ENCODE data around the gene ZNF77.
A peak's percentile ranks its signal among the peaks of the same experiment; 100 is the strongest.
"Not testable (repeated sequence)": the region's sequence is repeated elsewhere in the genome, so short reads cannot be mapped to it uniquely, and the experiment has no call there.

ZNF77 gene

DNA sequence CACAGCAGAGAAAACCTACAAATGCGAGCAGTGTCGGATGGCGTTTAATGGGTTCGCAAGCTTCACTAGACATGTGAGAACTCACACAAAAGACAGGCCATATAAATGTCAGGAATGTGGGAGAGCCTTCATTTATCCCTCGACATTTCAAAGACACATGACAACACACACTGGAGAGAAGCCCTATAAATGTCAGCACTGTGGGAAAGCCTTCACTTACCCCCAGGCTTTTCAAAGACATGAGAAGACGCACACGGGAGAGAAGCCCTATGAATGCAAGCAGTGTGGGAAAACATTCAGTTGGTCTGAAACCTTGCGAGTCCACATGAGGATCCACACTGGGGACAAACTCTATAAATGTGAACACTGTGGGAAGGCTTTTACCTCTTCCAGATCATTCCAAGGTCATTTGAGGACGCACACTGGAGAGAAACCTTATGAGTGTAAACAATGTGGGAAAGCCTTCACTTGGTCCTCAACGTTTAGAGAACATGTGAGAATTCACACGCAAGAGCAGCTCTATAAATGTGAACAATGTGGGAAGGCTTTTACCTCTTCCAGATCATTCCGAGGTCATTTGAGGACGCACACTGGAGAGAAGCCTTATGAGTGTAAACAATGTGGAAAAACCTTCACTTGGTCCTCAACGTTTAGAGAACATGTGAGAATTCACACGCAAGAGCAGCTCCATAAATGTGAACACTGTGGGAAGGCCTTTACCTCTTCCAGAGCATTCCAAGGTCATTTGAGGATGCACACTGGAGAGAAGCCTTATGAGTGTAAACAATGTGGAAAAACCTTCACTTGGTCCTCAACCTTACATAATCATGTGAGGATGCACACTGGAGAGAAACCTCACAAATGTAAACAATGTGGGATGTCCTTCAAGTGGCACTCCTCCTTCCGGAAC is 27.2 kb downstream of the ZNF77 start:
- Mint-ChIP-seq H3K4me1 (no peaks in the 10 kb centered on the region), H3K27me3 (no peaks in the 10 kb centered on the region), H3K36me3 (peaks cover 29% of the 10 kb centered on the region), H3K4me3 (no peak overlapping the region), H3K27ac (no peak overlapping the region), H3K9me3 (peaks cover 7% of the 10 kb centered on the region)
- DNase-seq (ENCODE audit: low spot score in 2 of 2) (no peak), ATAC-seq (ENCODE audit: low read depth) (no peak)

DNA sequence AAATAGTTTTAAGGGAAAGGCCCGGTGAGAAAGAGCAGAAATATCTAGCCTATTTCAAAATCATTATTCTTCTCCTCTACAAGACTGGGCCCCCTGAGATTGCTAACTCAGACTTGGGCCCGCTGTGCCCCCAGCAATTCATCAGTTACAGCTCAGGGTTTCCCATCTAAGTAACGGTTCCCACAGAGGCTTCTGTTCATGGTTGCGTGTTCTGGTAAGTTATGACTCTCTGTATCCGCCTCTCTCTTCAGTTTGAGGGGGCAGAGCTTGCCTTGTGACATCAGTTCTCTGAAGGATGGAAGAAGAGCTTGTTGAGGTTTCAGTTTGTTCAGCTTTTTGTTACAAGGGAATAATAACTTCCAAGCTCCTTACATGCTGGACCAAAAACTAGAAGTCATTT is 32.5 kb downstream of the ZNF77 start:
- DNase-seq (ENCODE audit: low spot score in 2 of 2) (no peak), ATAC-seq (ENCODE audit: low read depth) (no peak)
- Mint-ChIP-seq H3K27me3 (no peaks in the 10 kb centered on the region), H3K36me3 (peaks cover 28% of the 10 kb centered on the region), H3K9me3 (peaks cover 8% of the 10 kb centered on the region), H3K4me1 (peaks cover 5% of the 10 kb centered on the region), H3K4me3 (no peak overlapping the region), H3K27ac (no peak overlapping the region)

DNA sequence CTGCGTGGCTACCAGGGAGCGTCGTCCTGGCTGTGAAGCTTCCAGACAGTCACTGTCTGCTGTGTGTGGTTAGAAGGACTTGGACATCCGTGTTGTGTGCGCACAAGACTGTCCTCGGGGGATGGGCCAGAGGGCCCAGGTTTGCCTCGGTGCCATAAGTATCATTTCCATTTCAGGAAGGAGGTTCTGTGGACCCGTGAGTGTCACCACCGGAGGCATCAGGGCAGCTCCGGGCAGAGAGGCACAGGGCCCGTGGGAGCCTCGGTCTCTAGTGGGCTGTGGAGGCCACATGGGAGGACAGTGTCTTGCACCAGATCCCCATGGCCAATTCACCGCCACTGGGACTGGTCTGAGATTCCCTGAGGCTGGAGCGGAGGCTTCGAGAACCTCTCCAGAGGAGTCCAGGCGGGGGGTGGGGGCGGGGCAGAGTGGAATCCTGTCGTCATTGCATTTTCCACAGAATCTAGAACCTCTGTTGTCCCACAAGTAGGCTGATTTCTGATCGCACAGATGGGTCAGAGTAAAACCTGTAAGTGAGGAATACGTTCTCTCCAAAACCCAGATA is 38.1 kb downstream of the ZNF77 start:
- no peaks in the 10 kb centered on the region for H3K27me3 Mint-ChIP-seq
- H3K9me3 Mint-ChIP-seq: peaks cover 1% of the 10 kb centered on the region
- H3K4me3 Mint-ChIP-seq: no peak overlapping the region
- peaks cover 9% of the 10 kb centered on the region for H3K36me3 Mint-ChIP-seq
- no peak for DNase-seq (ENCODE audit: low spot score in 2 of 2)
- no peak for ATAC-seq (ENCODE audit: low read depth)
- peaks cover 12% of the 10 kb centered on the region for H3K4me1 Mint-ChIP-seq
- no peak overlapping the region for H3K27ac Mint-ChIP-seq

GRCh38 chr19:2905918-2906519 is 38.8 kb downstream of the ZNF77 start:
- DNase-seq (ENCODE audit: low spot score in 2 of 2) (no peak), ATAC-seq (ENCODE audit: low read depth) (no peak)
- no peak overlapping the region for H3K4me3 Mint-ChIP-seq
- H3K27ac Mint-ChIP-seq: no peak overlapping the region
- H3K4me1 Mint-ChIP-seq: peaks cover 15% of the 10 kb centered on the region
- H3K9me3 Mint-ChIP-seq: peaks cover 1% of the 10 kb centered on the region
- H3K27me3 Mint-ChIP-seq: no peaks in the 10 kb centered on the region
- peaks cover 7% of the 10 kb centered on the region for H3K36me3 Mint-ChIP-seq

- not testable (repeated sequence) for DNase-seq (ENCODE audit: low spot score in 2 of 2); H3K27ac Mint-ChIP-seq; H3K9me3 Mint-ChIP-seq; H3K36me3 Mint-ChIP-seq; ATAC-seq (ENCODE audit: low read depth); H3K27me3 Mint-ChIP-seq; H3K4me3 Mint-ChIP-seq
- H3K4me1 Mint-ChIP-seq: peaks cover 18% of the 10 kb centered on the region
These were observed 41.4 kb downstream of the ZNF77 start for GRCh38 chr19:2903326-2903725.

DNA sequence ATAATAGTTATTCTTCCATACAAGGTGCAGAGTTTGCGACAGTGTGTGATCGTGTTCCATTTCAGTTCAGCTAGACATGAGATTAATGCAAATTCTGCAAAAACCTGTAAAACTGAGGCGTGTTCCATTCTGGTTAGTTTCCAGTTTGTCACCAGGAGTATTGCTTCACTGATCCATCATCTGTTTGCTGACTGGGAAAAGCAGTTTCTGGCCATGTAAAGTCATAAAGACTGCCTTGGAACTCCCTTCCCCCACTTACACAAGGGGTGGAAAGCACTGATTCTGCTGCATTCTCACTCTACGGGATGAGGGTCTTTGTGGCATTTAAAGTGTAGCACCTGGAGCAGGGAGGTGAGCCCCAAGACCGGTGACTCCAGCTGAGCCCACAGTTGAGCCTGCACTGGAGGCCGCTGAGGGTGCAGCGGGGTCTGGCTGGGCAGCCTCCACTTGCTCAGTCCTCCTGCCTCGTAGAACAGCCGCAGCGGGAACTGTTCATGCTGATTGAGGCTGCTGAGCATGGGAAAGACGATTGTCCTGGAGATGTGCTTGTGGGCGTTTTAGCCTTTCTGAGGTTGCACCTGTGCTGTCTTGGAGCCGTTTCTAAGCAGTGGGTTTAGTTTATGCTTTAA is 42.1 kb downstream of the ZNF77 start:
- no peaks in the 10 kb centered on the region for H3K27me3 Mint-ChIP-seq
- no peak overlapping the region for H3K27ac Mint-ChIP-seq

GRCh38 chr19:2900296-2901252 is 44.2 kb downstream of the ZNF77 start, which contains the start of gene ZNF57:
Gene ZNF57, plus strand, starts transcription at chr19:2900928. Its CDS starts 118 bp downstream, at chr19:2901046.
- Mint-ChIP-seq H3K27ac (peak within 1 kb of the TSS; percentile 93), H3K36me3 (no peaks in the 10 kb centered on the region), H3K4me3 (peak within 1 kb of the TSS; percentile 100), H3K27me3 (no peaks in the 10 kb centered on the region), H3K4me1 (peaks cover 13% of the 10 kb centered on the region), H3K9me3 (peaks cover 7% of the 10 kb centered on the region)
- ATAC-seq (ENCODE audit: low read depth): peak; percentile 97
- peak; percentile 86 to 92 for DNase-seq (ENCODE audit: low spot score in 2 of 2)

More for the DNA sequence above, 42.1 kb downstream of the ZNF77 start:
- H3K4me3 Mint-ChIP-seq: no peak overlapping the region
- ATAC-seq (ENCODE audit: low read depth) (no peak), DNase-seq (ENCODE audit: low spot score in 2 of 2) (no peak)
- H3K9me3 Mint-ChIP-seq: peaks cover under 1% of the 10 kb centered on the region
- peaks cover 4% of the 10 kb centered on the region for H3K36me3 Mint-ChIP-seq
- peaks cover 18% of the 10 kb centered on the region for H3K4me1 Mint-ChIP-seq

DNA sequence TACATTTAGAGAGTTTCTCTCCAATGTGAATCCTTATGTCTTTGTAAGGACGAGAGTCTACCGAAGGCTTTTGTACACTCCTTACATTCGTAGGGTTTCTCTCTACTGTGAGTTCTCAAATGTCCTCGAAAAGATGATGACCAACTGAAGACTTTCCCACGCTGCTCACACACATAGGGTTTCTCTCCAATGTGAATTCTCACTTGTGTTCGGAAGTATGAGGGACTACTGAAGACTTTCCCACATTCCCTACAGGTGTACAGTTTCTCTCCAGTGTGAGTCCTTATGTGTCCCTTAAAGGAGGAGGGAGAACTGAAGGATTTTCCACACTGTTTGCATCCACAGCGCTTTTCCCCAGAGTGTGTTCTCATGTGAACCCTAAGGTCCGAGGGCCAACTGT is 48.1 kb downstream of the ZNF77 start:
- H3K4me1 Mint-ChIP-seq: peaks cover 9% of the 10 kb centered on the region
- H3K36me3 Mint-ChIP-seq: no peaks in the 10 kb centered on the region
- H3K27me3 Mint-ChIP-seq: no peaks in the 10 kb centered on the region
- no peak overlapping the region for H3K4me3 Mint-ChIP-seq
- peaks cover 7% of the 10 kb centered on the region for H3K9me3 Mint-ChIP-seq
- ATAC-seq (ENCODE audit: low read depth) (no peak), DNase-seq (ENCODE audit: low spot score in 2 of 2) (no peak)
- H3K27ac Mint-ChIP-seq: no peak overlapping the region

GRCh38 chr19:2890531-2890930 is 54.2 kb downstream of the ZNF77 start:
- H3K27ac Mint-ChIP-seq; DNase-seq (ENCODE audit: low spot score in 2 of 2); H3K4me1 Mint-ChIP-seq; H3K9me3 Mint-ChIP-seq; H3K36me3 Mint-ChIP-seq; H3K27me3 Mint-ChIP-seq; H3K4me3 Mint-ChIP-seq; ATAC-seq (ENCODE audit: low read depth): not testable (repeated sequence)

DNA sequence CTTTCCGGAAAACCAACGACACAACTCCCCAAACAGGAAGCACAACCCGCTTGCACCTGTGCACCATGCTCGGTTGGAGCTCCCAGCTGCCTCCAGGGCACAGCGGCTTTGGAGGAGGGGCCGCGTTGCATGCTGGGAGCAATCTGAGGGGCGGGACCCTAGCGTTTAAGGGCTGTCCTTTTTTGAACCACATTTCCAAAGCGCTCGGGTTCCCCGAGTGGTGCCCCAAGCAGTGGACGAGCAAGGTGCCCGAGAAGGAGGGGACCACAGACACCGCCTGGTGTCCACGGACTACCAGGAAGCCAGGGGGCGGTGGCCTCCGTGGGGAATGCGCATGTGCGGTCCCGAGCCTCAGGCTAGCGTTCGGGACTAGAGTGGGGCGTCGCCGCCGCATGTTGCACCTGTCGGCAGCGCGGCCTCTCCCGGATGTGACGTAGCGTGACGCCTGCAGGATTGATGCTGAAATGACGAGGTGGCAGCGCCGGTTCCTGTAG is 56.0 kb downstream of the ZNF77 start:
- DNase-seq (ENCODE audit: low spot score in 2 of 2) (peak; percentile 63 to 69), ATAC-seq (ENCODE audit: low read depth) (peak; percentile 82)
- peaks cover 7% of the 10 kb centered on the region for H3K4me1 Mint-ChIP-seq
- peak overlapping the region; percentile 42 for H3K27ac Mint-ChIP-seq
- H3K27me3 Mint-ChIP-seq: no peaks in the 10 kb centered on the region
- H3K9me3 Mint-ChIP-seq: no peaks in the 10 kb centered on the region
- H3K4me3 Mint-ChIP-seq: peak overlapping the region; percentile 63
- H3K36me3 Mint-ChIP-seq: no peaks in the 10 kb centered on the region

DNA sequence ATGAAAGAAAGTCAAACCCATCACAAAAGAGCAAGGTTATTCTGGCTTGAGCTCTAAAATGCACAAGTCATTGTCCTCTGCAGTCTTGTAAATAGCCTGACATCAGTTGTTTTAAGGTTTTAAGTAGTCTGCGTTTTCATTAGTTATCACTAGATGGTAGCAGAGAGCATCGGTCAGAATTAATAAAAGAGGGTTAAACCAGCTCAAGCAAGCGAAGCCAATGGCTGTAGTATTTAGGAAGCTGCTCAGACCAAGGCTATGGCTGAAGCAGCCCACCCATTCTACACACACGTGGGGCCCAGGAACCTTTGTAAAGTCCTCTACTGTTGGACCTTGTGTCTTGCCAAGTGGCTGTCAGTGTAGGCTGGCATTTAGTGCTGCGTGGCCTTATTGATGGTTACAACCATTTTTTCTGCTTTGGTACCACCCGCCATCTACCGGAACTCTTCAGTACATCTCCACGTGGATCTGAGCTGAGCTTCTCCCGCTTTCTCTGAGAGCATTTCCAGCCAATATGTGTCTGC is 57.3 kb downstream of the ZNF77 start:
- Mint-ChIP-seq H3K4me3 (peak overlapping the region; percentile 67), H3K4me1 (peaks cover 7% of the 10 kb centered on the region), H3K36me3 (no peaks in the 10 kb centered on the region), H3K27ac (peak overlapping the region; percentile 42), H3K9me3 (no peaks in the 10 kb centered on the region), H3K27me3 (no peaks in the 10 kb centered on the region)
- ATAC-seq (ENCODE audit: low read depth) (peak; percentile 46), DNase-seq (ENCODE audit: low spot score in 2 of 2) (peak; percentile 43 to 46)

- no peaks in the 10 kb centered on the region for H3K9me3 Mint-ChIP-seq
- H3K4me3 Mint-ChIP-seq: no peak overlapping the region
- DNase-seq (ENCODE audit: low spot score in 2 of 2) (no peak), ATAC-seq (ENCODE audit: low read depth) (no peak)
- H3K36me3 Mint-ChIP-seq: no peaks in the 10 kb centered on the region
- no peak overlapping the region for H3K27ac Mint-ChIP-seq
- peaks cover 5% of the 10 kb centered on the region for H3K4me1 Mint-ChIP-seq
- no peaks in the 10 kb centered on the region for H3K27me3 Mint-ChIP-seq
These were observed 59.0 kb downstream of the ZNF77 start for GRCh38 chr19:2885736-2886135.

Measured in memory B cell (primary cell).